ENCODE measurements around the gene CHIC2.
A peak's percentile ranks its signal among the peaks of the same experiment; 100 is the strongest.

The CHIC2 gene

GRCh38 chr4:54063737-54064316, 578 bp downstream of the CHIC2 start:
- Histone ChIP-seq H3K4me1 (ENCODE audit: low read length) (peaks cover 13% of the 10 kb centered on the region), H3K4me3 (ENCODE audit: low read length) (peak overlapping the region; percentile 85), H3K4me2 (ENCODE audit: low read depth, low read length) (peak overlapping the region; percentile 62), H3K27me3 (replicated peaks; ENCODE audit: insufficient read depth, low read length) (no peaks in the 10 kb centered on the region), H3K27ac (ENCODE audit: low read length) (peak overlapping the region; percentile 77; the same call in 1 of the 2 replicates), H2AFZ (ENCODE audit: low read length) (peak overlapping the region; percentile 89), H4K20me1 (ENCODE audit: insufficient read depth, low read length) (peaks cover 13% of the 10 kb centered on the region; the same call in 1 of the 2 replicates), H3K9me2 (replicated peaks; ENCODE audit: insufficient read depth, low read length) (no peaks in the 10 kb centered on the region), H3K9me3 (replicated peaks; ENCODE audit: insufficient read depth, low read length) (no peaks in the 10 kb centered on the region), H3F3A (ENCODE audit: insufficient read depth, low read length) (no peaks in the 10 kb centered on the region; the same call in 1 of the 2 replicates), H3K36me3 (replicated peaks; ENCODE audit: insufficient read depth, low read length) (no peaks in the 10 kb centered on the region; the same call in 1 of the 2 replicates), H3K9ac (ENCODE audit: low read length) (peak overlapping the region; percentile 97), H3K79me2 (ENCODE audit: low read length) (peaks cover 55% of the 10 kb centered on the region)
- peak; percentile 31 for DNase-seq
- TF ChIP-seq EZH2phosphoT487 (IDR thresholded peaks at IDR 0.05; ENCODE audit: low read length) (no peak), EZH2 (optimal IDR thresholded peaks at IDR 0.05; ENCODE audit: low read depth, low read length) (no peak), CTCF (IDR thresholded peaks at IDR 0.05; ENCODE audit: low read length) (no peak)

GRCh38 chr4:54063229-54063628, 1.2 kb downstream of the CHIC2 start:
- peak overlapping the region; percentile 77; the same call in 1 of the 2 replicates for H3K27ac ChIP-seq (ENCODE audit: low read length)
- peaks cover 59% of the 10 kb centered on the region for H3K79me2 ChIP-seq (ENCODE audit: low read length)
- no peaks in the 10 kb centered on the region for H3K9me2 ChIP-seq (replicated peaks; ENCODE audit: insufficient read depth, low read length)
- peaks cover 13% of the 10 kb centered on the region; the same call in 1 of the 2 replicates for H4K20me1 ChIP-seq (ENCODE audit: insufficient read depth, low read length)
- TF ChIP-seq EZH2phosphoT487 (IDR thresholded peaks at IDR 0.05; ENCODE audit: low read length) (no peak), CTCF (IDR thresholded peaks at IDR 0.05; ENCODE audit: low read length) (no peak), EZH2 (optimal IDR thresholded peaks at IDR 0.05; ENCODE audit: low read depth, low read length) (no peak)
- H3K36me3 ChIP-seq (replicated peaks; ENCODE audit: insufficient read depth, low read length), result no peaks in the 10 kb centered on the region; the same call in 1 of the 2 replicates
- H3F3A ChIP-seq (ENCODE audit: insufficient read depth, low read length), result no peaks in the 10 kb centered on the region; the same call in 1 of the 2 replicates
- H3K9ac ChIP-seq (ENCODE audit: low read length), result peak overlapping the region; percentile 97
- peak overlapping the region; percentile 85 for H3K4me3 ChIP-seq (ENCODE audit: low read length)
- no peaks in the 10 kb centered on the region for H3K27me3 ChIP-seq (replicated peaks; ENCODE audit: insufficient read depth, low read length)
- H3K9me3 ChIP-seq (replicated peaks; ENCODE audit: insufficient read depth, low read length), result no peaks in the 10 kb centered on the region
- DNase-seq, result no peak
- peak overlapping the region; percentile 62 for H3K4me2 ChIP-seq (ENCODE audit: low read depth, low read length)
- H2AFZ ChIP-seq (ENCODE audit: low read length), result 0 out of 2 replicates have a peak overlapping the region, but pooled peaks have one; percentile 89
- H3K4me1 ChIP-seq (ENCODE audit: low read length), result peaks cover 13% of the 10 kb centered on the region

- H3K27ac ChIP-seq (ENCODE audit: low read length), result no peak overlapping the region
- H3K4me3 ChIP-seq (ENCODE audit: low read length), result peak overlapping the region; percentile 85; the same call in 1 of the 2 replicates
- H3K79me2 ChIP-seq (ENCODE audit: low read length), result peaks cover 67% of the 10 kb centered on the region
- H3K27me3 ChIP-seq (replicated peaks; ENCODE audit: insufficient read depth, low read length), result no peaks in the 10 kb centered on the region
- H3K9ac ChIP-seq (ENCODE audit: low read length), result peak overlapping the region; percentile 97; the same call in 1 of the 2 replicates
- H3K4me1 ChIP-seq (ENCODE audit: low read length), result peaks cover 13% of the 10 kb centered on the region
- H4K20me1 ChIP-seq (ENCODE audit: insufficient read depth, low read length), result peaks cover 13% of the 10 kb centered on the region; the same call in 1 of the 2 replicates
- TF ChIP-seq EZH2 (optimal IDR thresholded peaks at IDR 0.05; ENCODE audit: low read depth, low read length), result no peak
- no peak for TF ChIP-seq CTCF (IDR thresholded peaks at IDR 0.05; ENCODE audit: low read length)
- no peak for TF ChIP-seq EZH2phosphoT487 (IDR thresholded peaks at IDR 0.05; ENCODE audit: low read length)
- DNase-seq, result no peak
- H3K9me3 ChIP-seq (replicated peaks; ENCODE audit: insufficient read depth, low read length), result no peaks in the 10 kb centered on the region
- peak overlapping the region; percentile 62 for H3K4me2 ChIP-seq (ENCODE audit: low read depth, low read length)
- H3K36me3 ChIP-seq (replicated peaks; ENCODE audit: insufficient read depth, low read length), result no peaks in the 10 kb centered on the region; the same call in 1 of the 2 replicates
- H2AFZ ChIP-seq (ENCODE audit: low read length), result no peak overlapping the region
- H3F3A ChIP-seq (ENCODE audit: insufficient read depth, low read length), result no peaks in the 10 kb centered on the region; the same call in 1 of the 2 replicates
- no peaks in the 10 kb centered on the region for H3K9me2 ChIP-seq (replicated peaks; ENCODE audit: insufficient read depth, low read length)
Measured at GRCh38 chr4:54062392-54062791, 2.0 kb downstream of the CHIC2 start.

Measured in MM.1S (cell line).